HEK293 (cell line): ENCODE results near the gene B3GALT2.

ENCODE experiments used
- CTCF ChIA-PET: fragments of 350-600 bp; formaldehyde crosslinking; extraction: SDS; loops from one replicate; lab custom pipeline; 2021; ENCODE audit warnings: antibody characterized with exemption; lab: Yijun Ruan, JAX
- POLR2A ChIA-PET: fragments of 300-600 bp; formaldehyde crosslinking; extraction: SDS; loops from one replicate; lab custom pipeline; 2020; ENCODE audit warnings: antibody characterized with exemption, inconsistent platforms; lab: Yijun Ruan, JAX
- H3K27ac ChIP-seq: fragments of 200-500 bp; sonication (Bioruptor generic); 2 replicates; pipeline ENCODE4 v1.5.1; 2014; ENCODE audit warnings: low read depth, low read length, control low read depth, inconsistent platforms; ENCODE audit errors: extremely low read depth
- H3K36me3 ChIP-seq, 2 experiments: fragments of 200-500 bp in 1 of 2; sonication (Bioruptor generic) in 1 of 2; 1 replicate in 1 of 2; 2 replicates in 1 of 2; pipeline ENCODE4 v1.5.1; 2014 to 2017; ENCODE audit warnings: inconsistent platforms in 2 of 2, low read length in 2 of 2; ENCODE audit not compliant: control insufficient read depth in 2 of 2, insufficient read depth in 1 of 2
- H3K4me1 ChIP-seq: fragments of 200-500 bp; sonication (Bioruptor generic); 2 replicates; pipeline ENCODE4 v1.5.1; 2014; ENCODE audit warnings: mild to moderate bottlenecking, low read length, inconsistent platforms; ENCODE audit not compliant: control insufficient read depth, insufficient read depth
- H3K4me3 ChIP-seq: 2 replicates; pipeline ENCODE4 v1.5.1; 2011; ENCODE audit warnings: low read depth, mild to moderate bottlenecking, control low read depth, low read length, moderate library complexity
- H3K9me3 ChIP-seq: fragments of 200-500 bp; sonication (Bioruptor generic); 2 replicates; pipeline ENCODE4 v1.5.1; 2014; ENCODE audit warnings: low read depth, low read length, inconsistent platforms; ENCODE audit not compliant: control insufficient read depth, insufficient read depth
- GLIS2 ChIP-seq: fragments of 450-650 bp; formaldehyde crosslinking; IDR thresholded peaks from 2 replicates; pipeline ENCODE4 v1.5.1; 2016; ENCODE audit warnings: missing biosample characterization, missing genetic modification characterization
- REPIN1 ChIP-seq: fragments of 450-650 bp; formaldehyde crosslinking; IDR thresholded peaks from 2 replicates; pipeline ENCODE4 v1.5.1; 2017; ENCODE audit warnings: missing biosample characterization, missing genetic modification characterization, low read depth
- ZNF112 ChIP-seq: fragments of 450-650 bp; formaldehyde crosslinking; IDR thresholded peaks from 2 replicates; pipeline ENCODE4 v1.5.0; 2017; ENCODE audit warnings: missing biosample characterization, missing genetic modification characterization
- ZNF133 ChIP-seq: fragments of 450-650 bp; formaldehyde crosslinking; IDR thresholded peaks from 2 replicates; pipeline ENCODE4 v1.5.1; 2016; ENCODE audit warnings: missing biosample characterization, missing genetic modification characterization
- ZNF211 ChIP-seq: fragments of 450-650 bp; formaldehyde crosslinking; IDR thresholded peaks from 2 replicates; pipeline ENCODE4 v1.5.1; 2016; ENCODE audit warnings: low read depth, missing biosample characterization, missing genetic modification characterization
- ZNF23 ChIP-seq: fragments of 450-650 bp; formaldehyde crosslinking; IDR thresholded peaks from 2 replicates; pipeline ENCODE4 v1.5.1; 2016; ENCODE audit warnings: missing biosample characterization, missing genetic modification characterization, borderline replicate concordance
- ZNF292 ChIP-seq: fragments of 450-650 bp; formaldehyde crosslinking; IDR thresholded peaks from 2 replicates; pipeline ENCODE4 v1.5.1; 2016; ENCODE audit warnings: low read depth, missing biosample characterization, missing genetic modification characterization, borderline replicate concordance
- ZNF350 ChIP-seq: fragments of 450-650 bp; formaldehyde crosslinking; IDR thresholded peaks from 2 replicates; pipeline ENCODE4 v1.5.0; 2017; ENCODE audit warnings: missing biosample characterization, mild to moderate bottlenecking, missing genetic modification characterization
- ZNF366 ChIP-seq: fragments of 450-650 bp; formaldehyde crosslinking; conservative IDR thresholded peaks from 2 replicates; pipeline ENCODE4 v1.5.1; 2016; ENCODE audit warnings: missing biosample characterization, missing genetic modification characterization
- ZNF426 ChIP-seq: fragments of 450-650 bp; formaldehyde crosslinking; IDR thresholded peaks from 2 replicates; pipeline ENCODE4 v1.5.1; 2017; ENCODE audit warnings: missing biosample characterization, missing genetic modification characterization, mild to moderate bottlenecking, inconsistent platforms, moderate library complexity
- ZNF501 ChIP-seq: fragments of 450-650 bp; formaldehyde crosslinking; IDR thresholded peaks from 2 replicates; pipeline ENCODE4 v1.5.1; 2016; ENCODE audit warnings: missing biosample characterization, missing genetic modification characterization
- ZNF521 ChIP-seq: fragments of 450-650 bp; formaldehyde crosslinking; IDR thresholded peaks from 2 replicates; pipeline ENCODE4 v1.5.1; 2017; ENCODE audit warnings: missing biosample characterization, mild to moderate bottlenecking, missing genetic modification characterization
- ZNF639 ChIP-seq: fragments of 450-650 bp; formaldehyde crosslinking; IDR thresholded peaks from 2 replicates; pipeline ENCODE4 v1.5.1; 2016; ENCODE audit warnings: missing biosample characterization, missing genetic modification characterization
- ZNF654 ChIP-seq: fragments of 450-650 bp; formaldehyde crosslinking; IDR thresholded peaks from 2 replicates; pipeline ENCODE4 v1.5.1; 2016; ENCODE audit warnings: low read depth, missing biosample characterization, missing genetic modification characterization
- ZNF777 ChIP-seq: fragments of 450-650 bp; formaldehyde crosslinking; IDR thresholded peaks from 2 replicates; pipeline ENCODE4 v1.5.1; 2017; ENCODE audit warnings: missing biosample characterization, missing genetic modification characterization, borderline replicate concordance
- ZNF791 ChIP-seq: fragments of 450-650 bp; formaldehyde crosslinking; IDR thresholded peaks from 2 replicates; pipeline ENCODE4 v1.5.1; 2016; ENCODE audit warnings: missing biosample characterization, missing genetic modification characterization
- ZSCAN5A ChIP-seq: fragments of 450-650 bp; formaldehyde crosslinking; IDR thresholded peaks from 2 replicates; pipeline ENCODE4 v1.5.1; 2016; ENCODE audit warnings: missing biosample characterization, missing genetic modification characterization
- ZXDB ChIP-seq: fragments of 450-650 bp; formaldehyde crosslinking; IDR thresholded peaks from 2 replicates; pipeline ENCODE4 v1.5.1; 2016; ENCODE audit warnings: missing biosample characterization, missing genetic modification characterization
- TF ChIP-seq, protein P1 (sequence below): fragments of 450-650 bp; formaldehyde crosslinking; IDR thresholded peaks from 2 replicates; pipeline ENCODE4 v1.5.1; 2017; ENCODE audit warnings: missing biosample characterization, missing genetic modification characterization
- TF ChIP-seq, protein P2 (sequence below): fragments of 450-650 bp; formaldehyde crosslinking; IDR thresholded peaks from 2 replicates; pipeline ENCODE4 v1.5.1; 2016; ENCODE audit warnings: missing biosample characterization, missing genetic modification characterization
- TF ChIP-seq, protein P3 (sequence below): fragments of 450-650 bp; formaldehyde crosslinking; IDR thresholded peaks from 2 replicates; pipeline ENCODE4 v1.5.1; 2016; ENCODE audit warnings: missing biosample characterization, missing genetic modification characterization, low read depth

Gene B3GALT2

DNA sequence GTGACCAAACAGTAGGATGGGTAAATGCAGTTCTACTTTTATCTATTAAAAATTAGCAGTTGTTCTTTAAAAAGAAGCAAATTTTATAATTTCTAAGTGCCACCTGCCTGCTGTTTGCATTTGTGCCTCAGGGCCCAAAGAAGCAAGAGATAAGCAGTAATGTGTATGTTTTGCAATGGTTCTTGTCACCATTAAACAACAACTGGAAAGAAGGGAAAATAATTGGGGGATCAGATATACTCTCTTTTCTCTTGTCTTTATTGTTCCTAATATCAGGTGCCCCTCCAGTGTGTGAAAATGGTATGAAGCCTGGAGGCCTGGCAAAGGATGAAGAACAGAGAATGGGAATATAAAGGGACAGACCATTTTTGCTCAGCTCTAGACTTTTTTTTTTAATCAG lies 9.6 kb downstream of the B3GALT2 start:
- ChIA-PET CTCF (no interaction called here), POLR2A (no interaction called here)
- Histone ChIP-seq H3K36me3 (no peaks in the 10 kb centered on the region), H3K4me1 (no peaks in the 10 kb centered on the region), H3K27ac (no peak overlapping the region), H3K4me3 (no peak overlapping the region), H3K9me3 (no peaks in the 10 kb centered on the region)
- TF ChIP-seq ZXDB (tag by site-specific recombination): no peak
- no peak for TF ChIP-seq ZNF292 (tag by site-specific recombination)
- TF ChIP-seq, protein P1, sequence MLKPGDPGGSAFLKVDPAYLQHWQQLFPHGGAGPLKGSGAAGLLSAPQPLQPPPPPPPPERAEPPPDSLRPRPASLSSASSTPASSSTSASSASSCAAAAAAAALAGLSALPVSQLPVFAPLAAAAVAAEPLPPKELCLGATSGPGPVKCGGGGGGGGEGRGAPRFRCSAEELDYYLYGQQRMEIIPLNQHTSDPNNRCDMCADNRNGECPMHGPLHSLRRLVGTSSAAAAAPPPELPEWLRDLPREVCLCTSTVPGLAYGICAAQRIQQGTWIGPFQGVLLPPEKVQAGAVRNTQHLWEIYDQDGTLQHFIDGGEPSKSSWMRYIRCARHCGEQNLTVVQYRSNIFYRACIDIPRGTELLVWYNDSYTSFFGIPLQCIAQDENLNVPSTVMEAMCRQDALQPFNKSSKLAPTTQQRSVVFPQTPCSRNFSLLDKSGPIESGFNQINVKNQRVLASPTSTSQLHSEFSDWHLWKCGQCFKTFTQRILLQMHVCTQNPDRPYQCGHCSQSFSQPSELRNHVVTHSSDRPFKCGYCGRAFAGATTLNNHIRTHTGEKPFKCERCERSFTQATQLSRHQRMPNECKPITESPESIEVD (tag by site-specific recombination): no peak
- TF ChIP-seq, protein P2, sequence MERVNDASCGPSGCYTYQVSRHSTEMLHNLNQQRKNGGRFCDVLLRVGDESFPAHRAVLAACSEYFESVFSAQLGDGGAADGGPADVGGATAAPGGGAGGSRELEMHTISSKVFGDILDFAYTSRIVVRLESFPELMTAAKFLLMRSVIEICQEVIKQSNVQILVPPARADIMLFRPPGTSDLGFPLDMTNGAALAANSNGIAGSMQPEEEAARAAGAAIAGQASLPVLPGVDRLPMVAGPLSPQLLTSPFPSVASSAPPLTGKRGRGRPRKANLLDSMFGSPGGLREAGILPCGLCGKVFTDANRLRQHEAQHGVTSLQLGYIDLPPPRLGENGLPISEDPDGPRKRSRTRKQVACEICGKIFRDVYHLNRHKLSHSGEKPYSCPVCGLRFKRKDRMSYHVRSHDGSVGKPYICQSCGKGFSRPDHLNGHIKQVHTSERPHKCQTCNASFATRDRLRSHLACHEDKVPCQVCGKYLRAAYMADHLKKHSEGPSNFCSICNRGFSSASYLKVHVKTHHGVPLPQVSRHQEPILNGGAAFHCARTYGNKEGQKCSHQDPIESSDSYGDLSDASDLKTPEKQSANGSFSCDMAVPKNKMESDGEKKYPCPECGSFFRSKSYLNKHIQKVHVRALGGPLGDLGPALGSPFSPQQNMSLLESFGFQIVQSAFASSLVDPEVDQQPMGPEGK (tag by site-specific recombination): no peak

DNA sequence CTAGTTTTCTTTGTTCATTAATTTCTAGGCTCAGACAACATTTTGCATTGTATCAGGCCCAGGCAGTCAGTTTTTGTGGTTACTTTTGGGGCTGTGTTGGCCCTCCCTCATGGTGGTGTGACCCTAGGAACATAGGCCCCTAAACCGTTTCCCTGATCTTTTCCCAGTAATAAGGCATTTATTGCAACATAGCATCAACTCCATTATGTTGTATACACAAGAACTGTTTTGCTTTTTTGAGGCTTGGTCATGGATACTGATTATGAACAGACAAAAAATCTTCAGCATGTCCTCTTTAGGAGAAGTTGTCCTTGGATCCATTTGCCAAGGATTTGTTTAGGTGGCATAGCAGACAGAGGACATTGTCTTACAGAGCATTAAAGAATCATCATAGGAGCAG lies 10.3 kb downstream of the B3GALT2 start:
- peaks cover 0 to 2% of the 10 kb centered on the region in 2 experiments; a peak in 1 of 3 replicates for H3K36me3 ChIP-seq
- POLR2A ChIA-PET: no interaction called here
- no peaks in the 10 kb centered on the region for H3K9me3 ChIP-seq
- no peak overlapping the region for H3K4me3 ChIP-seq
- H3K4me1 ChIP-seq: no peaks in the 10 kb centered on the region
- H3K27ac ChIP-seq: no peak overlapping the region
- CTCF ChIA-PET: no interaction called here
- TF ChIP-seq ZNF639 (tag by site-specific recombination) (no peak), ZNF791 (tag by site-specific recombination) (no peak), ZNF350 (no peak), REPIN1 (tag by site-specific recombination) (no peak), ZNF426 (no peak), ZNF211 (tag by site-specific recombination) (no peak), ZNF501 (tag by site-specific recombination) (no peak), ZNF777 (tag by site-specific recombination) (no peak), ZSCAN5A (tag by site-specific recombination) (no peak), ZNF366 (no peak), ZNF112 (tag by site-specific recombination) (no peak), ZNF654 (tag by site-specific recombination) (no peak), ZNF133 (tag by site-specific recombination) (no peak), GLIS2 (tag by site-specific recombination) (no peak), ZNF521 (tag by site-specific recombination) (no peak), ZNF23 (no peak)
- TF ChIP-seq, protein P3, sequence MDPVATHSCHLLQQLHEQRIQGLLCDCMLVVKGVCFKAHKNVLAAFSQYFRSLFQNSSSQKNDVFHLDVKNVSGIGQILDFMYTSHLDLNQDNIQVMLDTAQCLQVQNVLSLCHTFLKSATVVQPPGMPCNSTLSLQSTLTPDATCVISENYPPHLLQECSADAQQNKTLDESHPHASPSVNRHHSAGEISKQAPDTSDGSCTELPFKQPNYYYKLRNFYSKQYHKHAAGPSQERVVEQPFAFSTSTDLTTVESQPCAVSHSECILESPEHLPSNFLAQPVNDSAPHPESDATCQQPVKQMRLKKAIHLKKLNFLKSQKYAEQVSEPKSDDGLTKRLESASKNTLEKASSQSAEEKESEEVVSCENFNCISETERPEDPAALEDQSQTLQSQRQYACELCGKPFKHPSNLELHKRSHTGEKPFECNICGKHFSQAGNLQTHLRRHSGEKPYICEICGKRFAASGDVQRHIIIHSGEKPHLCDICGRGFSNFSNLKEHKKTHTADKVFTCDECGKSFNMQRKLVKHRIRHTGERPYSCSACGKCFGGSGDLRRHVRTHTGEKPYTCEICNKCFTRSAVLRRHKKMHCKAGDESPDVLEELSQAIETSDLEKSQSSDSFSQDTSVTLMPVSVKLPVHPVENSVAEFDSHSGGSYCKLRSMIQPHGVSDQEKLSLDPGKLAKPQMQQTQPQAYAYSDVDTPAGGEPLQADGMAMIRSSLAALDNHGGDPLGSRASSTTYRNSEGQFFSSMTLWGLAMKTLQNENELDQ (tag by site-specific recombination): no peak
